ENCODE measurements around the gene SMU1. TPM values are rescaled to one million over a fixed set of nuclear protein-coding genes. Genes with fewer than 3 reads are reported as not detected.

The SMU1 gene
- total RNA-seq, 2 experiments from 2014 or later = 22.0 to 27.9 TPM

- no peak overlapping the region for H3K27ac ChIP-seq (ENCODE audit: low read depth, low read length, poor library complexity, severe bottlenecking)
- H3K36me3 ChIP-seq (ENCODE audit: insufficient read depth, low read length) = peaks cover 79% of the 10 kb centered on the region
- no peak for DNase-seq (ENCODE audit: low spot score)
- H3K4me2 ChIP-seq (ENCODE audit: low read length) = no peak overlapping the region; the same call in 1 of the 2 replicates
- BruUV-seq (replicated peaks) = no TSS peak
- no peaks in the 10 kb centered on the region for H3K9me2 ChIP-seq (ENCODE audit: insufficient read depth, low read length)
- H3K4me1 ChIP-seq (ENCODE audit: insufficient read depth, low read length, poor library complexity, severe bottlenecking) = no peaks in the 10 kb centered on the region
- no peak overlapping the region for H2AFZ ChIP-seq (ENCODE audit: low read length)
- ChIA-PET CTCF (ENCODE audit: unreplicated experiment) (no interaction called here), POLR2A (interaction anchor here (0.6 kb wide), 1 partner anchor 28 kb away, joined by 3 read pairs; no protein-coding TSS in a partner anchor)
- no peaks in the 10 kb centered on the region for H3K79me2 ChIP-seq (ENCODE audit: insufficient read depth, low read depth, low read length)
- H4K20me1 ChIP-seq (ENCODE audit: insufficient read depth, low read length) = no peaks in the 10 kb centered on the region
- TF ChIP-seq CTCF (conservative IDR thresholded peaks at IDR 0.05; ENCODE audit: low read length) (no peak), EZH2phosphoT487 (IDR thresholded peaks at IDR 0.05; ENCODE audit: borderline replicate concordance, low read depth, low read length) (no peak)
- no peak overlapping the region for H3K4me3 ChIP-seq (ENCODE audit: low read depth, low read length, poor library complexity, severe bottlenecking)
- intact Hi-C loops (cut with micrococcal nuclease; ENCODE audit: unreplicated experiment) = no loop called here
- H3K9me3 ChIP-seq (ENCODE audit: low read length) = no peaks in the 10 kb centered on the region
Observed at GRCh38 chr9:33044677-33045282, 31.7 kb downstream of the SMU1 start.

GRCh38 chr9:33044162-33044673 is 32.3 kb downstream of the SMU1 start:
- intact Hi-C loops (cut with micrococcal nuclease; ENCODE audit: unreplicated experiment) = no loop called here
- H2AFZ ChIP-seq (ENCODE audit: low read length) = no peak overlapping the region
- no peak overlapping the region for H3K27ac ChIP-seq (ENCODE audit: low read depth, low read length, poor library complexity, severe bottlenecking)
- H3K79me2 ChIP-seq (ENCODE audit: insufficient read depth, low read depth, low read length) = no peaks in the 10 kb centered on the region
- BruUV-seq (replicated peaks) = no TSS peak
- H3K9me3 ChIP-seq (ENCODE audit: low read length) = no peaks in the 10 kb centered on the region
- H3K4me2 ChIP-seq (ENCODE audit: low read length) = no peak overlapping the region; the same call in 1 of the 2 replicates
- DNase-seq (ENCODE audit: low spot score) = no peak
- no peaks in the 10 kb centered on the region for H3K4me1 ChIP-seq (ENCODE audit: insufficient read depth, low read length, poor library complexity, severe bottlenecking)
- no peaks in the 10 kb centered on the region for H3K9me2 ChIP-seq (ENCODE audit: insufficient read depth, low read length)
- no peaks in the 10 kb centered on the region for H4K20me1 ChIP-seq (ENCODE audit: insufficient read depth, low read length)
- H3K4me3 ChIP-seq (ENCODE audit: low read depth, low read length, poor library complexity, severe bottlenecking) = no peak overlapping the region
- POLR2A ChIA-PET = no interaction called here
- peaks cover 79% of the 10 kb centered on the region for H3K36me3 ChIP-seq (ENCODE audit: insufficient read depth, low read length)
- CTCF ChIA-PET (ENCODE audit: unreplicated experiment) = no interaction called here
- TF ChIP-seq CTCF (conservative IDR thresholded peaks at IDR 0.05; ENCODE audit: low read length) (no peak), EZH2phosphoT487 (IDR thresholded peaks at IDR 0.05; ENCODE audit: borderline replicate concordance, low read depth, low read length) (no peak)

GRCh38 chr9:33043671-33044070 is 32.8 kb downstream of the SMU1 start:
- intact Hi-C loops (cut with micrococcal nuclease; ENCODE audit: unreplicated experiment) = no loop called here
- Histone ChIP-seq H3K9me2 (ENCODE audit: insufficient read depth, low read length) (no peaks in the 10 kb centered on the region), H3K4me2 (ENCODE audit: low read length) (no peak overlapping the region; the same call in 1 of the 2 replicates), H2AFZ (ENCODE audit: low read length) (no peak overlapping the region), H3K4me3 (ENCODE audit: low read depth, low read length, poor library complexity, severe bottlenecking) (no peak overlapping the region), H4K20me1 (ENCODE audit: insufficient read depth, low read length) (no peaks in the 10 kb centered on the region), H3K9me3 (ENCODE audit: low read length) (no peaks in the 10 kb centered on the region), H3K27ac (ENCODE audit: low read depth, low read length, poor library complexity, severe bottlenecking) (no peak overlapping the region), H3K79me2 (ENCODE audit: insufficient read depth, low read depth, low read length) (no peaks in the 10 kb centered on the region), H3K36me3 (ENCODE audit: insufficient read depth, low read length) (peaks cover 79% of the 10 kb centered on the region), H3K4me1 (ENCODE audit: insufficient read depth, low read length, poor library complexity, severe bottlenecking) (no peaks in the 10 kb centered on the region)
- TF ChIP-seq EZH2phosphoT487 (IDR thresholded peaks at IDR 0.05; ENCODE audit: borderline replicate concordance, low read depth, low read length) (no peak), CTCF (conservative IDR thresholded peaks at IDR 0.05; ENCODE audit: low read length) (no peak)
- no peak for DNase-seq (ENCODE audit: low spot score)
- BruUV-seq (replicated peaks) = no TSS peak
- ChIA-PET POLR2A (no interaction called here), CTCF (ENCODE audit: unreplicated experiment) (no interaction called here)

Data from OCI-LY7 (cell line).